Measurements from ENCODE around the gene ADGB. TPM values are rescaled to one million over a fixed set of nuclear protein-coding genes. Genes with fewer than 3 reads are reported as not detected.
"Not testable (repeated sequence)": the region's sequence is repeated elsewhere in the genome, so short reads cannot be mapped to it uniquely, and the experiment has no call there.

ADGB gene
- total RNA-seq, 2 donors from 2014 or later = not detected

DNA sequence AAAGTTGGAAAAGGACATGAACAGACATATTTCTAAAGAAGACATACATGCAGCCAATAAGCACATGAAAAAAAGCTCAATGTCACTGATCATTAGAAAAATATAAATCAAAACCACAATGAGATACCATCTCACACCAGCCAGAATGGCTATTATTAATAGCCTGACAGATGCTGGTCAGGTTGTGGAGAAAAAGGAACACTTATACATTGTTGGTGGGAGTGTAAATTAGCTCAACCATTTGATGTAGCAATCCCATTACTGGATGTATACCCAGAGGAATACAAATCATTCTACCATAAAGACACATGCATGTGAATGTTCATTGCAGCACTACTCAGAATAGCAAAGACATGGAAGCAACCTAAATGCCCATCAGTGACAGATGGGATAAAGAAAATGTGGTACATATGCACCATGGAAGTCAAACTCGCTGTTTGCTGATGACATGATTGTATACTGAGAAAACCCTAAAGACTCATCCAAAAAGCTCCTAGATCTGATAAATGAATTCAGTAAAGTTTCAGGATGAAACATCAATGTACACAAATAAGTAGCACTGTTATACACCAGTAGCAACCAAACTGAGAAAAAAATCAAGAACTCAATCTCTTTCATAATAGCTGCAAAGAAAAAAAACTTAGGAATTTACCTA is 196.8 kb downstream of the ADGB start:
- Histone ChIP-seq H3K36me3 (replicated peaks in 1 of 2; ENCODE audit: insufficient read depth in 1 of 2, low read depth in 2 of 2) (no peaks in the 10 kb centered on the region), H3K9me3 (peaks cover 0 to 6% (median 0%) of the 10 kb centered on the region in 3 donors), H3K4me1 (no peaks in the 10 kb centered on the region), H3K27ac (no peak overlapping the region), H3K27me3 (no peaks in the 10 kb centered on the region), H3K4me3 (no peak overlapping the region)
- no peak for DNase-seq
- ATAC-seq = no peak
- intact Hi-C loops (cut with DNase I) = no loop called here
- 79 to 84% methylated on average over 1 of the region's 1 CpG for WGBS, 2 donors
- no peak for TF ChIP-seq POLR2A (IDR thresholded peaks at IDR 0.05)
- TF ChIP-seq, protein P1, sequence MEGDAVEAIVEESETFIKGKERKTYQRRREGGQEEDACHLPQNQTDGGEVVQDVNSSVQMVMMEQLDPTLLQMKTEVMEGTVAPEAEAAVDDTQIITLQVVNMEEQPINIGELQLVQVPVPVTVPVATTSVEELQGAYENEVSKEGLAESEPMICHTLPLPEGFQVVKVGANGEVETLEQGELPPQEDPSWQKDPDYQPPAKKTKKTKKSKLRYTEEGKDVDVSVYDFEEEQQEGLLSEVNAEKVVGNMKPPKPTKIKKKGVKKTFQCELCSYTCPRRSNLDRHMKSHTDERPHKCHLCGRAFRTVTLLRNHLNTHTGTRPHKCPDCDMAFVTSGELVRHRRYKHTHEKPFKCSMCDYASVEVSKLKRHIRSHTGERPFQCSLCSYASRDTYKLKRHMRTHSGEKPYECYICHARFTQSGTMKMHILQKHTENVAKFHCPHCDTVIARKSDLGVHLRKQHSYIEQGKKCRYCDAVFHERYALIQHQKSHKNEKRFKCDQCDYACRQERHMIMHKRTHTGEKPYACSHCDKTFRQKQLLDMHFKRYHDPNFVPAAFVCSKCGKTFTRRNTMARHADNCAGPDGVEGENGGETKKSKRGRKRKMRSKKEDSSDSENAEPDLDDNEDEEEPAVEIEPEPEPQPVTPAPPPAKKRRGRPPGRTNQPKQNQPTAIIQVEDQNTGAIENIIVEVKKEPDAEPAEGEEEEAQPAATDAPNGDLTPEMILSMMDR (IDR thresholded peaks at IDR 0.05) = no peak

DNA sequence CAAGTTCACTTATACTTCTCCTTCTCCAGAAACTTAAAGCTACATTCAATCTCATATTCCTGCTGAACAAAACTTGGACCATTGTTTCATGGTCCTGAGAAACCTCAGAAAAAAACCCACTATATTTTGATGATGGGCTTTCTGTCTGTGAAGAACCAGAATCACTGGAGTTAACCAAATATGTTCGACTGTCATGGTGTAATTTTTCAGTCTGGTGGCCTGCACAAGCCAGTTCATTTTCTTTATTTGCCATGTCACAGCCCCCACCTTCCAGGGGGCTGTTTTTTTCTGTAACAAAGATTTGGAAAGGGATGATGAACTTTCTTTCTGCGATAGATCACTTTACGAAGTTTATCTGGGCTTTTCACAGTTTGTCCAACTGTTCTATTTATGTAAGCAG is 204.4 kb downstream of the ADGB start:
- DNase-seq; H3K4me3 ChIP-seq; H3K36me3 ChIP-seq (replicated peaks in 1 of 2; ENCODE audit: insufficient read depth in 1 of 2, low read depth in 2 of 2); H3K27me3 ChIP-seq; H3K27ac ChIP-seq; H3K9me3 ChIP-seq; intact Hi-C loops (cut with DNase I); H3K4me1 ChIP-seq; ATAC-seq: not testable (repeated sequence)
- 54 to 65% methylated on average over 3 of the region's 3 CpGs for WGBS, 2 donors

- no peaks in the 10 kb centered on the region for H3K4me1 ChIP-seq
- intact Hi-C loops (cut with DNase I) = no loop called here
- TF ChIP-seq POLR2A (IDR thresholded peaks at IDR 0.05) = no peak
- TF ChIP-seq, protein P1 (IDR thresholded peaks at IDR 0.05) = no peak
- ATAC-seq (peak; percentile 62), DNase-seq (peak in 2 of 4 donors; percentile 21 to 41)
- no peak overlapping the region for H3K27ac ChIP-seq
- H3K27me3 ChIP-seq = no peaks in the 10 kb centered on the region
- 48 to 58% methylated on average over 22 of the region's 22 CpGs for WGBS, 2 donors
- no peaks in the 10 kb centered on the region for H3K36me3 ChIP-seq (replicated peaks in 1 of 2; ENCODE audit: insufficient read depth in 1 of 2, low read depth in 2 of 2)
- no peaks in the 10 kb centered on the region for H3K9me3 ChIP-seq
- no peak overlapping the region for H3K4me3 ChIP-seq
Observed at GRCh38 chr6:146803601-146804000, 204.8 kb downstream of the ADGB start.

GRCh38 chr6:146805546-146806325 is 207.0 kb downstream of the ADGB start:
- ATAC-seq (no peak), DNase-seq (no peak)
- no peaks in the 10 kb centered on the region for H3K27me3 ChIP-seq
- no peak for TF ChIP-seq POLR2A (IDR thresholded peaks at IDR 0.05)
- no peaks in the 10 kb centered on the region for H3K4me1 ChIP-seq
- 47 to 54% methylated on average over 2 of the region's 2 CpGs for WGBS, 2 donors
- no peaks in the 10 kb centered on the region for H3K9me3 ChIP-seq
- no peak overlapping the region for H3K4me3 ChIP-seq
- no peak overlapping the region for H3K27ac ChIP-seq
- H3K36me3 ChIP-seq (replicated peaks in 1 of 2; ENCODE audit: insufficient read depth in 1 of 2, low read depth in 2 of 2) = no peaks in the 10 kb centered on the region
- intact Hi-C loops (cut with DNase I) = no loop called here

- ATAC-seq; DNase-seq; H3K36me3 ChIP-seq (replicated peaks in 1 of 2; ENCODE audit: insufficient read depth in 1 of 2, low read depth in 2 of 2); H3K9me3 ChIP-seq; H3K27me3 ChIP-seq; H3K27ac ChIP-seq; H3K4me1 ChIP-seq; intact Hi-C loops (cut with DNase I); H3K4me3 ChIP-seq: not testable (repeated sequence)
- WGBS, 2 donors = 76 to 85% methylated on average over 8 to 9 of the region's 9 CpGs
Observed at GRCh38 chr6:146809014-146809413, 210.2 kb downstream of the ADGB start.

DNA sequence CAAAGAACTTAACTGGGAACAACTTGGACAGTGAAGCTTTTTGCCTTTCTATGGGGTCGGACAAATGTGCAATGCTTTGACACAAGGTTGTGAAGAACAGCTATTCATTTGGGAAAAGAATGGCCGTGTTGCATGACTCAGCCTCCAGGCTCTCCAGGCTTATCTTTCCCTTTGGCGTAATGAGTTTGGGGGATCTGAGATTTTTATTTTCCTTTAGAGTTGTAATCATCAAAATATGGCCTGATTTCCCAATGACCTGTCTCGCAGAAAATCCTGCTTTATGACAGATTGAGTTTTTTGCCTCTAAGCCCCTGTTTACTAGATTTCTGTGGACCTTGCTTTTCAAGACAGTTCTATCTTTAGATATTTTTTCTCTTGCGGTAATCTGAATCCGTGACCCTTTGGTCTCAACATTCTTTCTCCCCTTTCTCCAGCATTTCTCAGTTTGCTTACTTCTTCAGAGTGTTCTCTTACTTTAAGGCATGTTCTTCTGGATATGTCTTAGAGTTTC is 214.1 kb downstream of the ADGB start:
- intact Hi-C loops (cut with DNase I); H3K9me3 ChIP-seq; H3K36me3 ChIP-seq (replicated peaks in 1 of 2; ENCODE audit: insufficient read depth in 1 of 2, low read depth in 2 of 2); H3K27ac ChIP-seq; H3K27me3 ChIP-seq; H3K4me1 ChIP-seq; H3K4me3 ChIP-seq: not testable (repeated sequence)
- DNase-seq (peak in 1 of 4 donors; percentile 10), ATAC-seq (peak; percentile 58)
- WGBS, 2 donors = 55 to 66% methylated on average over 6 of the region's 6 CpGs

Data from body of pancreas (tissue), 4 donors.